ENCODE measurements around the gene RABGGTA. TPM values are rescaled to one million over a fixed set of nuclear protein-coding genes. Genes with fewer than 3 reads are reported as not detected.

The RABGGTA gene
- total RNA-seq, 1 experiment from 2014 or later: 35.3 TPM

GRCh38 chr14:24261256-24261968, 10.0 kb downstream of the RABGGTA start:
- Mint-ChIP-seq H3K4me1 (ENCODE audit: low read depth, unreplicated experiment) (no peaks in the 10 kb centered on the region), H3K27ac (ENCODE audit: unreplicated experiment) (no peak overlapping the region), H3K4me3 (ENCODE audit: low read depth, unreplicated experiment) (no peak overlapping the region), H3K36me3 (ENCODE audit: insufficient read depth, unreplicated experiment) (no peaks in the 10 kb centered on the region), H3K27me3 (ENCODE audit: unreplicated experiment) (no peaks in the 10 kb centered on the region), H3K9me3 (ENCODE audit: low read depth, unreplicated experiment) (no peaks in the 10 kb centered on the region)
- CTCF ChIA-PET: interaction anchor here (0.6 kb wide), 2 partner anchors 18 to 56 kb away, joined by 3 to 4 read pairs; partner anchors contain the start of gene TSSK4
- no TSS peak for BruUV-seq (replicated peaks)
- intact Hi-C loops (cut with micrococcal nuclease; ENCODE audit: unreplicated experiment): no loop called here
- no peak for DNase-seq
- no peak for TF ChIP-seq CTCF (IDR thresholded peaks at IDR 0.05; ENCODE audit: unreplicated experiment)

DNA sequence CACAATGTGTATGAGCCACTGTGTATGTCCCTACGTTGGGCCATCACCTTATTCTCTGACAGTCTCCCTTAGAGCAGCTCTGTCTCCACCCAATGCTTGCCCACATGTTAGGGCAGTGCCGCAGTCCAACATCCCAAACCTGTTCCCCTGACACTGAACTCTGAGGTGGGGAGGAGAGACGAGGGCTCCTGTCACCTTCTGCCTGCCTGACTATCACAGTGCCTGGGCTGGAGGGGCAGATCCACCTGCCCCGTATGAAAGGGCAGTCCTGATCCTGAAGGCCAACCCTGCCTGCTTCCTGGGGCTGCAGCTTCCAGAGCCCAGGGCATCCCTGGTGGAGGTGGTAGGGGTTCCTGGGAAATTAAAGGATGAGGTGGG, 10.6 kb downstream of the RABGGTA start:
- Mint-ChIP-seq H3K4me3 (ENCODE audit: low read depth, unreplicated experiment) (no peak overlapping the region), H3K27ac (ENCODE audit: unreplicated experiment) (no peak overlapping the region), H3K27me3 (ENCODE audit: unreplicated experiment) (no peaks in the 10 kb centered on the region), H3K4me1 (ENCODE audit: low read depth, unreplicated experiment) (no peaks in the 10 kb centered on the region), H3K9me3 (ENCODE audit: low read depth, unreplicated experiment) (no peaks in the 10 kb centered on the region), H3K36me3 (ENCODE audit: insufficient read depth, unreplicated experiment) (no peaks in the 10 kb centered on the region)
- intact Hi-C loops (cut with micrococcal nuclease; ENCODE audit: unreplicated experiment): no loop called here
- no peak for DNase-seq
- no TSS peak for BruUV-seq (replicated peaks)
- TF ChIP-seq CTCF (IDR thresholded peaks at IDR 0.05; ENCODE audit: unreplicated experiment): no peak
- CTCF ChIA-PET: no interaction called here

DNA sequence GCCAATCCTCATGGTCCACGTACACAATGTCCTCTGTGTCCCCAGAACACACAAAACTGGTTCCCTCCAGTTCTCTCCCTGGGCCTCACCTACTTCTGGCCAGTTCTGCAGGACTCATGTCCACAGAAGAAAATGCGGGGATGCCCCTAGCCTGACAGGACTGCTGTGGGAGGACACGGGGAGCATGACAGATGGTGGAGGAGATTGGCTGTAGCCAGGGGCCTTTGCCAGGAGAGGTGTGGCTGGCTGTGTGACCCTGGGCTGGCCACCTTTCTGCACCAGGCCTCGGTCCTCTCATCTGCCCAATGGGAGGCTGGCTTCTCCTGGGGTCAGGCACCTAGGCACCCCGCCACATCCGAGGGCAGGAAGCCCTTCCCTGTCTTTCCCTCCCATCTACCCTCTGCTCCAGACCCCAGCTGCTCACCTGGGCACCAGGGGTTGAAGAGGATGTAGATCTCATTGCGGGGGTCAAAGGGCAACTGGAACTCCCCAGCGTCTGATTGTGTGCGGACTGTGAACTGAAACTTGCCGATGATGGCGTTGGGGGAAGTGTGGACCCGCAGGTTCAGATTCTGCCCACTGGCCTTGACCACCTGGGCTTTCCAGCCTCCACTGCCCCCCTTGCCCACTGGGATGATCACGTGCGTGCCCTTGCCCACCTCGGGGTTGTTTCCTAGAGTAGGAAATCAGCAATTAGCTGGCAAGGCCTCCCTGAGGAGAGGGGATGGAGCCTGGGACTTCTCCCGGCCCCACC, 11.2 kb downstream of the RABGGTA start:
- no peaks in the 10 kb centered on the region for H3K4me1 Mint-ChIP-seq (ENCODE audit: low read depth, unreplicated experiment)
- no peak overlapping the region for H3K4me3 Mint-ChIP-seq (ENCODE audit: low read depth, unreplicated experiment)
- no peak overlapping the region for H3K27ac Mint-ChIP-seq (ENCODE audit: unreplicated experiment)
- CTCF ChIA-PET: no interaction called here
- no peak for DNase-seq
- no peak for TF ChIP-seq CTCF (IDR thresholded peaks at IDR 0.05; ENCODE audit: unreplicated experiment)
- no peaks in the 10 kb centered on the region for H3K36me3 Mint-ChIP-seq (ENCODE audit: insufficient read depth, unreplicated experiment)
- no peaks in the 10 kb centered on the region for H3K27me3 Mint-ChIP-seq (ENCODE audit: unreplicated experiment)
- no peaks in the 10 kb centered on the region for H3K9me3 Mint-ChIP-seq (ENCODE audit: low read depth, unreplicated experiment)
- no TSS peak for BruUV-seq (replicated peaks)
- intact Hi-C loops (cut with micrococcal nuclease; ENCODE audit: unreplicated experiment): no loop called here

DNA sequence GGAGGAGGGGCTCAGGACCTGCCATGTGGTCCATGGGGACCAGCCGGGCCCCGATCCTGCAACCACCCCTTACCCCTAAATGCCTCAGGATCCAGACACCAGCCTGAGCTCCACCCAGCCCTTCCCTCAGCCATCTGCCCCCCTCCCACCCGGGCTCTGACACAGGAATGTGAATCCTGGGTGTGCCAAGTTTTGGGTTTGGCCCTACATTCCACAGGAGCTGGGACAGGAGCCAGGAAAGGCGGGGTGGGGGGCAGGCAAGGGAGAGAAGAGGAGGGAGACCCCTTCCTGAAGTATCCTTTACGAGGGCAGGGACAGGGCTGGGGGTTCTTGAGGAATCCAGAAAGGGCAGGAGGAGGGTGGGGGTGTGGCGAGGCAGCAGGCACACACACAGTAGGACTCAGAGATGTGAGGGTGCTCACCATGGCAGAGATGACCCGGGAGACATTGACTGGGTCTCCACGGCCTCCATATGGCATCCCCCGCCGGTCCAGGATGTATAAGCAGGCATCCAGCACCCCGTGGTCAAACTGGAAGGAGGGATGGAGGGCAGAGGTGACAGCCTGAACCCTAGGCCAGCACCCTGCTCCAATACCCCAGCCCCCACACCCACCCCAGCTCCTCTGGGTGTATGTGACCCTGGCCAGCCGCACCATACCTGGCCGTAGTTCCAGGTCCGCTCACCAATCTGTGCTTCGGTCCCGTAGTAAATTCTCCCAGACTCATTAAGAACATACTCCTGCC, 11.9 kb downstream of the RABGGTA start:
- peak; percentile 37 for DNase-seq
- BruUV-seq (replicated peaks): no TSS peak
- intact Hi-C loops (cut with micrococcal nuclease; ENCODE audit: unreplicated experiment): no loop called here

More for the DNA sequence above, 11.9 kb downstream of the RABGGTA start:
- Mint-ChIP-seq H3K9me3 (ENCODE audit: low read depth, unreplicated experiment) (no peaks in the 10 kb centered on the region), H3K4me3 (ENCODE audit: low read depth, unreplicated experiment) (no peak overlapping the region), H3K4me1 (ENCODE audit: low read depth, unreplicated experiment) (no peaks in the 10 kb centered on the region), H3K36me3 (ENCODE audit: insufficient read depth, unreplicated experiment) (no peaks in the 10 kb centered on the region), H3K27ac (ENCODE audit: unreplicated experiment) (no peak overlapping the region), H3K27me3 (ENCODE audit: unreplicated experiment) (no peaks in the 10 kb centered on the region)
- no peak for TF ChIP-seq CTCF (IDR thresholded peaks at IDR 0.05; ENCODE audit: unreplicated experiment)
- CTCF ChIA-PET: no interaction called here
